AG09319 (cell line): ENCODE measurements around the gene NRG2.

Source experiments
- DNase-seq: peaks from one replicate; pipeline ENCODE4 v3.0.0-alpha.2; 2010; ENCODE audit warnings: low read depth; ENCODE audit errors: extremely low read depth
- CTCF ChIP-seq: IDR thresholded peaks from 2 replicates; pipeline ENCODE4 v1.5.1; 2011; ENCODE audit warnings: low read depth, mild to moderate bottlenecking, inconsistent platforms, low read length, moderate library complexity

The NRG2 gene

GRCh38 chr5:139958432-139959148 is 84.5 kb downstream of the NRG2 start:
- TF ChIP-seq CTCF, result no peak

DNA sequence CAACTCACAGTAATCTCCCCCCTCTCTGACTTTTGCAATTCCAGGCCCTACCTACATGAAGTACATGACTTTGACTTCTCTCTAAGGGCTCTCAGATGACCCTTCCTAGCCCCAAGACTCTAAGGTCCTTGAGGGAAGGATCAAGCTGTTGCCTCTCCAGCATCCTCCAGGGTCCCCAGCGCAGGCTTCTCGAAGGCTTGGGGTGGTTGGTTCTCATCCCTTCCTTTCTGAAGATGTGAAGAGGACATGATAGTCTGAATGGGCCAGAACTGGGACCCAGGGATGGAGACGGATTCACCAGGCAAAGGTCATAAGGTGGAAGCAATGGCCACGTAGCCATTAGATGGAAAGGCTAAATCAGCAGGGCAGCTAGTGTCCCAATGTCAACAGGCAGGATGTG is 86.8 kb downstream of the NRG2 start:
- TF ChIP-seq CTCF, result no peak
- DNase-seq, result no peak

More at GRCh38 chr5:139958432-139959148, 84.5 kb downstream of the NRG2 start:
- no peak for DNase-seq

- TF ChIP-seq CTCF, result no peak
- DNase-seq, result no peak
Observed at GRCh38 chr5:139955616-139956273, 87.4 kb downstream of the NRG2 start.

GRCh38 chr5:139955053-139955605 is 88.0 kb downstream of the NRG2 start:
- TF ChIP-seq CTCF, result no peak

DNA sequence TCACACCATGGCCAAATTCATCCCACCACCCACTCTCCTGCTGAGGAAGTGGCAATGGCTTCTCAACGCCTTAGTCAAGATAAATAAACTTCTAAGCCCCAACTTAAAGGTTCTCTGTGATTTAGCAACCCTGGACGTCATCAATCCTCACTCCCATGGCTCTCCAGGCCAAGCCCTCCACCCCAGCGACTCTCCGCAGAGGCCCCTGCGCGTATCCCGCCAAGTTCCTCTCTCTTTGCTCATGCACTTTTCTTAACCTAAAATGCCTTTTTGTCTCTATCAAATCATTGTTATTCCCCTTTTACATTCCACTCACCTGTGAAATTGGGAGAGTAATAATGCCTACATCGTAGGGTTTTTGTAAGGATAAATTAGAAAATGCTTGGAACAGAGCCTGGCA is 88.6 kb downstream of the NRG2 start:
- DNase-seq, result no peak
- no peak for TF ChIP-seq CTCF

More at GRCh38 chr5:139955053-139955605, 88.0 kb downstream of the NRG2 start:
- no peak for DNase-seq

DNA sequence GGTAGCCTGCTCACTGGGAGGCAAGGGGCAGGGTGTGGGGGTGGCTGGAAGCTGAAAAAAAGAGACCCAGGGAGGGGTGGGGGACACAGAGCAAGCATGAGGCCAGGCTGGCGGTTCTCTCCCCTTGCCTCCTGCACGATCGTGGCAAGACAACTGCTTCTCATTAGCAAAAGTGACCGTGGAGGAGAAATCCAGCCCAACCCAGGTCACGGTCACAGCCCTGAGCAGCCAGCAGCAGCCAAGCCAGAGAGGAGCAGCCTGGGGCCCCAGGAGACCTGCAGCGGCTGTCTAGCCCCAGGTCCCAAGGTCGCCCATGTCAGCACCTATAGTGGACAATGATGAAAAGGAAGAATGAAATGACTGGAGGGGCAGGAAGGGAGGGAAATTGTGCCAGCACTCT is 89.1 kb downstream of the NRG2 start:
- no peak for DNase-seq
- TF ChIP-seq CTCF, result no peak

DNA sequence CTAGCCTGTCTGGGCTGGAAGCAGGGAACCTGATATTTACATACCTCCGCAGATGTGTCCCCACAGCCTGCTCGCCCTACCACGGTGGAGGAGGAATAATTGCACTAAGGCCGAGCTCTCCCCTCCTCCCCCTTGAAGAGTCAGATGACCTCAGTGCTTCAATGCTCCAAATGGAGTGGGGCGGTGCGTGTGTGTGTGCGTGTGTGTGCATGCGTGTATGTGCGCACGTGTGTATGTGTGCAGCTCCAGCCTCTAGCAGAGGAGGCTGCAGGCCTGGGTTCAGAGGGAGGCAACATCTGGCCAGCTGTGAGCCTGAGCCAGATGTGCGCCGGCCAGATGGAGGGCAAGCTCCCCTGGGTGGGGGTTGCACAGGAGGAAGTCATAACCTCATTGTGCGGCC is 90.5 kb downstream of the NRG2 start:
- DNase-seq, result no peak
- no peak for TF ChIP-seq CTCF
